ENCODE measurements around the gene CAPNS1.

CAPNS1 gene

GRCh38 chr19:36142046-36142445 is 2.2 kb downstream of the CAPNS1 start:
- Histone ChIP-seq H3K27ac (no peak overlapping the region), H3K79me2 (ENCODE audit: insufficient read depth, low read depth) (peaks cover 18% of the 10 kb centered on the region; the same call in 1 of the 2 replicates), H3K9ac (no peak overlapping the region), H3K27me3 (ENCODE audit: insufficient read depth, low read depth) (no peaks in the 10 kb centered on the region), H2AFZ (ENCODE audit: low read depth) (no peak overlapping the region), H4K20me1 (ENCODE audit: insufficient read depth) (no peaks in the 10 kb centered on the region), H3K4me2 (no peak overlapping the region; the same call in 1 of the 2 replicates), H3K36me3 (ENCODE audit: insufficient read depth) (peaks cover 4% of the 10 kb centered on the region; the same call in 1 of the 2 replicates), H3K4me1 (ENCODE audit: low read depth, poor library complexity, severe bottlenecking) (peaks cover 32% of the 10 kb centered on the region), H3K4me3 (IDR thresholded peaks at IDR 0.05; ENCODE audit: insufficient read depth, low read depth, low read length) (no peak overlapping the region)
- no peak for TF ChIP-seq CTCF (conservative IDR thresholded peaks at IDR 0.05; ENCODE audit: low read depth, low read length)

- Histone ChIP-seq H3K4me1 (ENCODE audit: low read depth, poor library complexity, severe bottlenecking) (peaks cover 27% of the 10 kb centered on the region), H3K27ac (no peak overlapping the region), H4K20me1 (ENCODE audit: insufficient read depth) (no peaks in the 10 kb centered on the region), H3K9ac (no peak overlapping the region), H2AFZ (ENCODE audit: low read depth) (no peak overlapping the region), H3K27me3 (ENCODE audit: insufficient read depth, low read depth) (no peaks in the 10 kb centered on the region), H3K4me2 (no peak overlapping the region), H3K36me3 (ENCODE audit: insufficient read depth) (peaks cover 4% of the 10 kb centered on the region; the same call in 1 of the 2 replicates), H3K79me2 (ENCODE audit: insufficient read depth, low read depth) (peaks cover 18% of the 10 kb centered on the region; the same call in 1 of the 2 replicates), H3K4me3 (IDR thresholded peaks at IDR 0.05; ENCODE audit: insufficient read depth, low read depth, low read length) (no peak overlapping the region)
- no peak for TF ChIP-seq CTCF (conservative IDR thresholded peaks at IDR 0.05; ENCODE audit: low read depth, low read length)
Measured at GRCh38 chr19:36142496-36142895, 2.6 kb downstream of the CAPNS1 start.

- no peak overlapping the region for H2AFZ ChIP-seq (ENCODE audit: low read depth)
- H3K36me3 ChIP-seq (ENCODE audit: insufficient read depth) = peaks cover 4% of the 10 kb centered on the region; the same call in 1 of the 2 replicates
- H3K4me3 ChIP-seq (IDR thresholded peaks at IDR 0.05; ENCODE audit: insufficient read depth, low read depth, low read length) = no peak overlapping the region
- H4K20me1 ChIP-seq (ENCODE audit: insufficient read depth) = no peaks in the 10 kb centered on the region
- no peak overlapping the region for H3K27ac ChIP-seq
- H3K4me2 ChIP-seq = no peak overlapping the region
- peaks cover 8% of the 10 kb centered on the region for H3K4me1 ChIP-seq (ENCODE audit: low read depth, poor library complexity, severe bottlenecking)
- peaks cover 18% of the 10 kb centered on the region; the same call in 1 of the 2 replicates for H3K79me2 ChIP-seq (ENCODE audit: insufficient read depth, low read depth)
- no peak for TF ChIP-seq CTCF (conservative IDR thresholded peaks at IDR 0.05; ENCODE audit: low read depth, low read length)
- no peaks in the 10 kb centered on the region for H3K27me3 ChIP-seq (ENCODE audit: insufficient read depth, low read depth)
- H3K9ac ChIP-seq = no peak overlapping the region
Measured at GRCh38 chr19:36144624-36145023, 4.8 kb downstream of the CAPNS1 start.

GRCh38 chr19:36149673-36150406 is 10.0 kb downstream of the CAPNS1 start:
- H3K4me2 ChIP-seq = no peak overlapping the region
- H3K9ac ChIP-seq = no peak overlapping the region
- no peaks in the 10 kb centered on the region for H3K4me1 ChIP-seq (ENCODE audit: low read depth, poor library complexity, severe bottlenecking)
- H2AFZ ChIP-seq (ENCODE audit: low read depth) = no peak overlapping the region
- no peaks in the 10 kb centered on the region for H3K79me2 ChIP-seq (ENCODE audit: insufficient read depth, low read depth)
- no peaks in the 10 kb centered on the region; the same call in 1 of the 2 replicates for H3K36me3 ChIP-seq (ENCODE audit: insufficient read depth)
- no peaks in the 10 kb centered on the region for H3K27me3 ChIP-seq (ENCODE audit: insufficient read depth, low read depth)
- H3K4me3 ChIP-seq (IDR thresholded peaks at IDR 0.05; ENCODE audit: insufficient read depth, low read depth, low read length) = no peak overlapping the region
- no peak for TF ChIP-seq CTCF (conservative IDR thresholded peaks at IDR 0.05; ENCODE audit: low read depth, low read length)
- no peak overlapping the region for H3K27ac ChIP-seq
- no peaks in the 10 kb centered on the region for H4K20me1 ChIP-seq (ENCODE audit: insufficient read depth)

Measured in KMS-11 (cell line).